Glutamatergic neuron (in vitro differentiated cells): Measurements from ENCODE around the gene UNC13D. TPM values are rescaled to one million over a fixed set of nuclear protein-coding genes. Genes with fewer than 3 reads are reported as not detected.
A peak's percentile ranks its signal among the peaks of the same experiment; 100 is the strongest.

ENCODE experiments used
- DNase-seq: peaks from one replicate; pipeline ENCODE4 v3.0.0; 2022
- H3K27ac Mint-ChIP-seq: one replicate; pipeline ENCODE4 v1.8.0; 2020; ENCODE audit warnings: mild to moderate bottlenecking, mixed read lengths, inconsistent platforms; ENCODE audit not compliant: unreplicated experiment
- H3K27me3 Mint-ChIP-seq: one replicate; pipeline ENCODE4 v1.8.0; 2020; ENCODE audit warnings: mild to moderate bottlenecking, moderate library complexity, mixed read lengths, inconsistent platforms; ENCODE audit not compliant: unreplicated experiment
- H3K36me3 Mint-ChIP-seq: one replicate; pipeline ENCODE4 v1.8.0; 2020; ENCODE audit warnings: mild to moderate bottlenecking, mixed read lengths, inconsistent platforms; ENCODE audit not compliant: unreplicated experiment
- H3K4me1 Mint-ChIP-seq: one replicate; pipeline ENCODE4 v1.8.0; 2020; ENCODE audit warnings: mild to moderate bottlenecking, low read depth, mixed read lengths, inconsistent platforms; ENCODE audit not compliant: unreplicated experiment
- H3K4me3 Mint-ChIP-seq: one replicate; pipeline ENCODE4 v1.8.0; 2020; ENCODE audit warnings: mild to moderate bottlenecking, mixed read lengths, inconsistent platforms; ENCODE audit not compliant: unreplicated experiment
- H3K9me3 Mint-ChIP-seq: one replicate; pipeline ENCODE4 v1.8.0; 2020; ENCODE audit warnings: mild to moderate bottlenecking, moderate library complexity, mixed read lengths, inconsistent platforms; ENCODE audit not compliant: unreplicated experiment
- total RNA-seq: library from RNA; stranded (reverse); fragmentation: NEBNext Ultra II Directional; extraction: Animal tissue kit (Norgen Biotek cat#: 25700); gene quantifications from one replicate; pipeline ENCODE4 v1.2.1, GENCODE V29; 2021; ENCODE audit not compliant: unreplicated experiment
- TF ChIP-seq, protein P1 (sequence below): fragments of 200-600 bp; sonication (generic); IDR thresholded peaks from one replicate; pipeline ENCODE4 v1.5.0; 2021; ENCODE audit not compliant: partially characterized antibody, unreplicated experiment

UNC13D gene
- total RNA-seq, 1 donor from 2014 or later, result 2.4 TPM

GRCh38 chr17:75838410-75838809 is 5.8 kb downstream of the UNC13D start:
- Mint-ChIP-seq H3K9me3 (peaks cover 3% of the 10 kb centered on the region), H3K27me3 (peaks cover 2% of the 10 kb centered on the region), H3K27ac (no peak overlapping the region), H3K4me1 (peaks cover 5% of the 10 kb centered on the region), H3K4me3 (no peak overlapping the region), H3K36me3 (no peaks in the 10 kb centered on the region)
- TF ChIP-seq, protein P1, sequence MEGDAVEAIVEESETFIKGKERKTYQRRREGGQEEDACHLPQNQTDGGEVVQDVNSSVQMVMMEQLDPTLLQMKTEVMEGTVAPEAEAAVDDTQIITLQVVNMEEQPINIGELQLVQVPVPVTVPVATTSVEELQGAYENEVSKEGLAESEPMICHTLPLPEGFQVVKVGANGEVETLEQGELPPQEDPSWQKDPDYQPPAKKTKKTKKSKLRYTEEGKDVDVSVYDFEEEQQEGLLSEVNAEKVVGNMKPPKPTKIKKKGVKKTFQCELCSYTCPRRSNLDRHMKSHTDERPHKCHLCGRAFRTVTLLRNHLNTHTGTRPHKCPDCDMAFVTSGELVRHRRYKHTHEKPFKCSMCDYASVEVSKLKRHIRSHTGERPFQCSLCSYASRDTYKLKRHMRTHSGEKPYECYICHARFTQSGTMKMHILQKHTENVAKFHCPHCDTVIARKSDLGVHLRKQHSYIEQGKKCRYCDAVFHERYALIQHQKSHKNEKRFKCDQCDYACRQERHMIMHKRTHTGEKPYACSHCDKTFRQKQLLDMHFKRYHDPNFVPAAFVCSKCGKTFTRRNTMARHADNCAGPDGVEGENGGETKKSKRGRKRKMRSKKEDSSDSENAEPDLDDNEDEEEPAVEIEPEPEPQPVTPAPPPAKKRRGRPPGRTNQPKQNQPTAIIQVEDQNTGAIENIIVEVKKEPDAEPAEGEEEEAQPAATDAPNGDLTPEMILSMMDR, result no peak
- DNase-seq, result no peak

DNA sequence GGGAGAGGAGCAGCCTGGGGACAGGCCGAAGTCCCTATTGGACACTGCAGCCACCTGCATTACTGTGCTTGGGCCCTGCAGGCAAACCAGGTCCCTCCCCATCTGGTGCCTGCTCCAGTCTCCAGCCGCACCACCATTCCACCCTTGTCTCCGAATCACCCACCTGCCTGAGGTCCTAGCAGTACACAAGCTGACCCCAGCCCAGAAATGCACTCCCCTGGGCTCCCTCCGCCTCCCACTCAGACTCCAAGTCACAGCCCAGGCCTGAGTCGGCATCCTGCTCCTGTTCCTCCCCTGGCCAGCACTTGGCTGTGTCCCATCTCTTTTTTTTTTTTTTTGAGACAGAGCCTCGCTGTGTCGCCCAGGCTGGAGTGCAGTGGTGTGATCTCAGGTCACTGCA is 6.3 kb downstream of the UNC13D start:
- Mint-ChIP-seq H3K4me1 (peaks cover 5% of the 10 kb centered on the region), H3K9me3 (peaks cover 7% of the 10 kb centered on the region), H3K27ac (no peak overlapping the region), H3K4me3 (no peak overlapping the region), H3K27me3 (peaks cover 3% of the 10 kb centered on the region), H3K36me3 (no peaks in the 10 kb centered on the region)
- DNase-seq, result no peak
- TF ChIP-seq, protein P1, result no peak

- DNase-seq, result no peak
- no peak overlapping the region for H3K4me3 Mint-ChIP-seq
- TF ChIP-seq, protein P1, result no peak
- H3K36me3 Mint-ChIP-seq, result no peaks in the 10 kb centered on the region
- peaks cover 8% of the 10 kb centered on the region for H3K9me3 Mint-ChIP-seq
- peaks cover 8% of the 10 kb centered on the region for H3K4me1 Mint-ChIP-seq
- H3K27me3 Mint-ChIP-seq, result peaks cover 3% of the 10 kb centered on the region
- no peak overlapping the region for H3K27ac Mint-ChIP-seq
Observed at GRCh38 chr17:75836605-75837004, 7.6 kb downstream of the UNC13D start.

DNA sequence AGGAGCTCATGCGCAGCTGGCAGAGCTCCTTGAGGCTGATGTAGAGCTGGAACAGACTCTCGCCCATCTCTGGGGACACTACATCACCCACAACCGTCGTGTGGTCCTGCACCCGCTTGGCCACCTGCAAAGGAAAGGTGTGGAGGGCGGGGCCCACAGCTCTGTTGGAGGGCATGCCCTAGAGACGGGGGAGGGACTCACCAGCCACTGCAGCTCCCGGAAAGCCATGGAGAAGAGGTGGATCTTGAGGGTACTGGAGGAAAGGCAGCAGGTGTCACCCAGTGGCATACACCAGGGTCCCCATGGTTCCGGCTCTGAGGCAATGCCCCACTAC is 8.6 kb downstream of the UNC13D start:
- H3K9me3 Mint-ChIP-seq, result peaks cover 8% of the 10 kb centered on the region
- no peaks in the 10 kb centered on the region for H3K36me3 Mint-ChIP-seq
- no peak for DNase-seq

GRCh38 chr17:75834928-75835653 is 9.1 kb downstream of the UNC13D start:
- TF ChIP-seq, protein P1, result no peak
- peaks cover 8% of the 10 kb centered on the region for H3K9me3 Mint-ChIP-seq
- peaks cover 3% of the 10 kb centered on the region for H3K27me3 Mint-ChIP-seq
- no peak overlapping the region for H3K4me3 Mint-ChIP-seq
- peak; percentile 25 for DNase-seq
- H3K27ac Mint-ChIP-seq, result no peak overlapping the region
- peaks cover 8% of the 10 kb centered on the region for H3K4me1 Mint-ChIP-seq
- H3K36me3 Mint-ChIP-seq, result no peaks in the 10 kb centered on the region

More for the DNA sequence above, 8.6 kb downstream of the UNC13D start:
- no peak overlapping the region for H3K27ac Mint-ChIP-seq
- H3K4me1 Mint-ChIP-seq, result peaks cover 8% of the 10 kb centered on the region
- TF ChIP-seq, protein P1, result no peak
- H3K4me3 Mint-ChIP-seq, result no peak overlapping the region
- peaks cover 3% of the 10 kb centered on the region for H3K27me3 Mint-ChIP-seq
